Measurements from ENCODE around the gene PTGER1.

DNA sequence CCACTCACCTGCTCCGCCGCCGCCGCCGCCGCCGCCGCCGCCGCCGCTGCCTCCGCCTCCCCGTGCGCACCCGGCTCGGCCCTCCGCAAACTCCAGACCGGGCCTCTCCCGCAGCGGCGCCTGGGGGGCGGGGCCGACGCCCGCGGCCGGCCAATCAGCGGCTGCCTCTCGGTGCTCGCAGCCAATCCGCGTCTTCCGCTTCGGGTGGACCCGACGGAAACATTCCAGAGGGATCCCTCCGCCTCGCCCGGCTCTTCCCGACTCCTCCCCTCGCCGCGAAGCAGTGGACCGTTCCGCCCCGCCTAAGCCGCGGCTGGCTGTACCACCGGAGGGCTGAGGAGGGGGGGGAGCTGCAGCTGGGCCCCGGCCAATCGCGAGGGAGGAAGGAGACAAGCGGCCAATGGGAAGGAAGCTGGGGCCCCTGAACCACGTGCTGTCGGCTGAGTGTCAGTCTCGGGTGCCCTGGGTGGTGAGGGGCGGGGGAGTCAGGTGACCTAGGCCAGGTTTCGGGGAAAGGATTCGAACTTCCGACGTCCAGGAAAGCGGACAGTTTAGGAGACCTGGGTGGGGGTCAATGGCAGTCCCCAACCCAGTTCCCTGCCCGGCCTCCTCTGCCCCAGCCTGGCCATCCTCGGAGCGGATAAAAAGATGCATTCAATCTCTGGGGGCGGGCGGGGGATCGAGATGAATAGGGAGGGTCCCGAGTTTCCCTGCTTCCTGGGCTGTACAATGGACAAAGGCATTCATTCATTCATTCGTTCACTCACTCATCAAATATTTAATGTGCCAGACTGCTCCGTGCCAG lies 21.1 kb upstream of the PTGER1 start, which contains the start of gene GIPC1:
- TF ChIP-seq, protein P1, sequence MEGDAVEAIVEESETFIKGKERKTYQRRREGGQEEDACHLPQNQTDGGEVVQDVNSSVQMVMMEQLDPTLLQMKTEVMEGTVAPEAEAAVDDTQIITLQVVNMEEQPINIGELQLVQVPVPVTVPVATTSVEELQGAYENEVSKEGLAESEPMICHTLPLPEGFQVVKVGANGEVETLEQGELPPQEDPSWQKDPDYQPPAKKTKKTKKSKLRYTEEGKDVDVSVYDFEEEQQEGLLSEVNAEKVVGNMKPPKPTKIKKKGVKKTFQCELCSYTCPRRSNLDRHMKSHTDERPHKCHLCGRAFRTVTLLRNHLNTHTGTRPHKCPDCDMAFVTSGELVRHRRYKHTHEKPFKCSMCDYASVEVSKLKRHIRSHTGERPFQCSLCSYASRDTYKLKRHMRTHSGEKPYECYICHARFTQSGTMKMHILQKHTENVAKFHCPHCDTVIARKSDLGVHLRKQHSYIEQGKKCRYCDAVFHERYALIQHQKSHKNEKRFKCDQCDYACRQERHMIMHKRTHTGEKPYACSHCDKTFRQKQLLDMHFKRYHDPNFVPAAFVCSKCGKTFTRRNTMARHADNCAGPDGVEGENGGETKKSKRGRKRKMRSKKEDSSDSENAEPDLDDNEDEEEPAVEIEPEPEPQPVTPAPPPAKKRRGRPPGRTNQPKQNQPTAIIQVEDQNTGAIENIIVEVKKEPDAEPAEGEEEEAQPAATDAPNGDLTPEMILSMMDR (IDR thresholded peaks at IDR 0.05): no peak
- TF ChIP-seq POLR2A (IDR thresholded peaks at IDR 0.05): peak; percentile 16 to 70

Data from adrenal gland (tissue), 5 donors.